DOHH2 (cell line): ENCODE results near the gene RC3H1.
"Not testable (repeated sequence)": the region's sequence is repeated elsewhere in the genome, so short reads cannot be mapped to it uniquely, and the experiment has no call there.

ENCODE experiments used
- H3F3A ChIP-seq: fragments of 200-600 bp; sonication (generic), shearing (Covaris generic); 2 replicates; pipeline ENCODE4 v1.6.0; 2016; ENCODE audit warnings: antibody characterized with exemption, mild to moderate bottlenecking; ENCODE audit not compliant: control insufficient read depth, insufficient read depth
- H3K27ac ChIP-seq: fragments of 200-600 bp; sonication (generic); 2 replicates; pipeline ENCODE4 v1.5.1; 2014; ENCODE audit warnings: low read depth, mild to moderate bottlenecking, low read length, moderate library complexity
- H3K27me3 ChIP-seq: fragments of 200-600 bp; sonication (generic); 2 replicates; pipeline ENCODE4 v1.6.1; 2014; ENCODE audit warnings: mild to moderate bottlenecking, low read length, mixed read lengths; ENCODE audit not compliant: control insufficient read depth
- H3K36me3 ChIP-seq: fragments of 200-600 bp; sonication (generic); 2 replicates; pipeline ENCODE4 v1.6.1; 2014; ENCODE audit warnings: mild to moderate bottlenecking, low read length, moderate library complexity, mixed read lengths; ENCODE audit not compliant: control insufficient read depth
- H3K4me1 ChIP-seq: fragments of 200-600 bp; sonication (generic); 2 replicates; pipeline ENCODE4 v1.6.1; 2014; ENCODE audit warnings: mild to moderate bottlenecking, low read length, mixed read lengths; ENCODE audit not compliant: control insufficient read depth
- H3K4me2 ChIP-seq: fragments of 200-600 bp; sonication (generic); 2 replicates; pipeline ENCODE4 v1.6.0; 2014; ENCODE audit warnings: mild to moderate bottlenecking, low read length, moderate library complexity
- H3K4me3 ChIP-seq: fragments of 200-600 bp; sonication (generic); 2 replicates; pipeline ENCODE4 v1.5.1; 2014; ENCODE audit warnings: mild to moderate bottlenecking, low read length, mixed read lengths
- H3K79me2 ChIP-seq: fragments of 200-600 bp; sonication (generic); 2 replicates; pipeline ENCODE4 v1.6.1; 2014; ENCODE audit warnings: mild to moderate bottlenecking, low read length, mixed read lengths; ENCODE audit not compliant: control insufficient read depth
- H3K9me2 ChIP-seq: fragments of 200-600 bp; sonication (generic); replicated peaks from 2 replicates; pipeline ENCODE4 v1.6.1; 2014; ENCODE audit warnings: mild to moderate bottlenecking, low read length, mixed read lengths; ENCODE audit not compliant: control insufficient read depth
- H3K9me3 ChIP-seq: fragments of 200-600 bp; sonication (generic); 2 replicates; pipeline ENCODE4 v1.6.1; 2014; ENCODE audit warnings: antibody characterized with exemption, low read length, mixed read lengths; ENCODE audit not compliant: control insufficient read depth, insufficient read depth
- H4K20me1 ChIP-seq: fragments of 200-600 bp; sonication (generic); 2 replicates; pipeline ENCODE4 v1.6.0; 2014; ENCODE audit warnings: low read depth, mild to moderate bottlenecking, antibody characterized with exemption, low read length, moderate library complexity; ENCODE audit not compliant: control insufficient read depth, insufficient read depth
- EZH2phosphoT487 ChIP-seq: fragments of 200-600 bp; sonication (generic); IDR thresholded peaks from 2 replicates; pipeline ENCODE4 v1.6.1; 2017; ENCODE audit warnings: borderline replicate concordance, mild to moderate bottlenecking, antibody characterized with exemption, low read length, moderate library complexity, mixed read lengths
- TF ChIP-seq, protein P1 (sequence below): fragments of 200-600 bp; sonication (generic); IDR thresholded peaks from one replicate; pipeline ENCODE4 v1.5.1; 2014; ENCODE audit warnings: antibody characterized with exemption, mild to moderate bottlenecking, low read depth, low read length; ENCODE audit not compliant: poor library complexity, severe bottlenecking

RC3H1 gene

DNA sequence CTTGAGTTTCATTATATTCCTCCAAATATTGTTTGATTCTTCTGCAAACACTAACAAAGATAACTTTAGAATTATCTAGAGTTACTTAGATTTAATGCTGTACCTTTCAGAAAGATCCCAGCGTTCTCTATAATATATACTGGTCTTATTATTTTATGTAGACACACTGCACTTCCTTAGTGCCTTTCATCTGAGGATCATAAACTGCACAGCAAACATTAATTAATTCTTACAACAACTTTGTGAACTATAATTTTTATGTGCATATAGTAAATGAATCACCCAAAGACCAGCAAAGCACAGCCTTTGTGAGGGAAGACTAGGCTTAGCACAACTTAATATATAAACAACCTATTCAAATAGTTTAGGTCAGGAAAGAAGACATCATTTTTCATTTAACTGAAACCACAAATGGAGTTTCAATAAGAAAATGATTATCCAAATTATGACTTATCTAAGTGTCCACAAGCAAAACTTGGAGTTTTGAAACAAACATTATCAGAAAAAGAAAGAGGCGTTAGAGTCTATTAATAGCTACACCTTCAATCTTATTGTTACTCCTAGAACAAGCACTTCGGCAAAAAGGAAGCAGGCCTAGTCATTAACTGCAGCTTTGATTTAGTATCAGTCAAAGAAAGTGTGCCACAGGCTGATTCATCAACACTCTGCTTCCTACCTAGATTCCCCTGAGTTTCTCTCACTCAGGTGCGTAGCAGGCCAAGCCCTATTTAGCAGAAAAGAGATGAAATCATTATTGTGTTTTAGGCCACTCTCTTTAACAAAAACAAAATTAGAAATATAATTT, 22.5 kb upstream of the RC3H1 start:
- TF ChIP-seq, protein P1, sequence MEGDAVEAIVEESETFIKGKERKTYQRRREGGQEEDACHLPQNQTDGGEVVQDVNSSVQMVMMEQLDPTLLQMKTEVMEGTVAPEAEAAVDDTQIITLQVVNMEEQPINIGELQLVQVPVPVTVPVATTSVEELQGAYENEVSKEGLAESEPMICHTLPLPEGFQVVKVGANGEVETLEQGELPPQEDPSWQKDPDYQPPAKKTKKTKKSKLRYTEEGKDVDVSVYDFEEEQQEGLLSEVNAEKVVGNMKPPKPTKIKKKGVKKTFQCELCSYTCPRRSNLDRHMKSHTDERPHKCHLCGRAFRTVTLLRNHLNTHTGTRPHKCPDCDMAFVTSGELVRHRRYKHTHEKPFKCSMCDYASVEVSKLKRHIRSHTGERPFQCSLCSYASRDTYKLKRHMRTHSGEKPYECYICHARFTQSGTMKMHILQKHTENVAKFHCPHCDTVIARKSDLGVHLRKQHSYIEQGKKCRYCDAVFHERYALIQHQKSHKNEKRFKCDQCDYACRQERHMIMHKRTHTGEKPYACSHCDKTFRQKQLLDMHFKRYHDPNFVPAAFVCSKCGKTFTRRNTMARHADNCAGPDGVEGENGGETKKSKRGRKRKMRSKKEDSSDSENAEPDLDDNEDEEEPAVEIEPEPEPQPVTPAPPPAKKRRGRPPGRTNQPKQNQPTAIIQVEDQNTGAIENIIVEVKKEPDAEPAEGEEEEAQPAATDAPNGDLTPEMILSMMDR, result no peak
- TF ChIP-seq EZH2phosphoT487, result no peak
- Histone ChIP-seq H3K9me3 (no peaks in the 10 kb centered on the region), H3K36me3 (no peaks in the 10 kb centered on the region), H3K27ac (no peak overlapping the region), H3K4me1 (0 out of 2 replicates have a peak, but pooled peaks cover 3% of the 10 kb centered on the region), H3K27me3 (no peaks in the 10 kb centered on the region), H3K4me3 (no peak overlapping the region), H3F3A (no peaks in the 10 kb centered on the region), H3K4me2 (no peak overlapping the region), H4K20me1 (no peaks in the 10 kb centered on the region), H3K9me2 (no peaks in the 10 kb centered on the region), H3K79me2 (no peaks in the 10 kb centered on the region)

DNA sequence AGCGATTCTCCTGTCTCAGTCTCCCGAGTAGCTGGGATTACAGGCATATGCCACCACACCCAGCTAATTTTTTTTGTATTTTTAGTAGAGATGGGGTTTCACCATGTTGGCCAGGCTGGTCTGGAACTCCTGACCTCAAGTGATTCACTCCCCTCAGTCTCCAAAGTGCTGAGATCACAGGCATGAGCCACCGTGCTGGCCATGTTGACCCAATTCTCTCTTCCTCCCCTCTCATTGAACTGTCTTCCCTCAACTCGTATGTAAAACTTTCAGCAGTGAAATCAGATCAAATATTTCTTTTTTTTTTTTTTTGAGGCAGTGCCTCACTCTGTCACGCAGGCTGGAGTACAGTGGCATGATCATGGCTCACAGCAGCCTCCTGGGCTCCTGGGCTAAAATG, 20.4 kb upstream of the RC3H1 start:
- not testable (repeated sequence) for H3K36me3 ChIP-seq, H3K27me3 ChIP-seq, H3K9me3 ChIP-seq, H3K4me2 ChIP-seq, H3K79me2 ChIP-seq, H3K4me1 ChIP-seq, H3F3A ChIP-seq, H3K4me3 ChIP-seq, H3K9me2 ChIP-seq, H4K20me1 ChIP-seq, H3K27ac ChIP-seq

DNA sequence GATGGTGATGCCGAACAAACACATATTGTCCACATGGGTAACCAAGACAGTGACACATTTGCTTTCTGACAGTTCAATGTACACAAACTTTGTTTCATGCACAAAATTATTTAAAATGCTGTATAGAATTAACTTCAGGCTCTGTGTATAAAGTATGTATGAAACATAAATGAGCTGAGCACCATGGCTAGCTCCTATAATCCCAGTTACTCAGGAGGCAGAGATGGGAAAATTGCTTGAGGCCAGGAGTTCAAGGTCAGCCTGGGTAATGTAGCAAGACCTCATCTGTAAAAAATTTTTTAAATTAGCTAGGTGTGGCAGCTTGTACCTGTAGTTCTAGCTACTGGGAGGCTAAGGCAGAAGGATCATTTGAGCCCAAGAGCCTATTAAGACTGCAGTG, 19.2 kb upstream of the RC3H1 start:
- no peaks in the 10 kb centered on the region for H3K27me3 ChIP-seq
- no peaks in the 10 kb centered on the region for H3F3A ChIP-seq
- H3K4me3 ChIP-seq, result no peak overlapping the region
- H3K79me2 ChIP-seq, result no peaks in the 10 kb centered on the region
- no peak overlapping the region for H3K27ac ChIP-seq
- H3K4me1 ChIP-seq, result 0 out of 2 replicates have a peak, but pooled peaks cover 3% of the 10 kb centered on the region
- H3K4me2 ChIP-seq, result no peak overlapping the region
- TF ChIP-seq, protein P1, result no peak
- no peak for TF ChIP-seq EZH2phosphoT487
- no peaks in the 10 kb centered on the region for H3K9me3 ChIP-seq
- H3K36me3 ChIP-seq, result no peaks in the 10 kb centered on the region
- H3K9me2 ChIP-seq, result no peaks in the 10 kb centered on the region
- no peaks in the 10 kb centered on the region for H4K20me1 ChIP-seq

DNA sequence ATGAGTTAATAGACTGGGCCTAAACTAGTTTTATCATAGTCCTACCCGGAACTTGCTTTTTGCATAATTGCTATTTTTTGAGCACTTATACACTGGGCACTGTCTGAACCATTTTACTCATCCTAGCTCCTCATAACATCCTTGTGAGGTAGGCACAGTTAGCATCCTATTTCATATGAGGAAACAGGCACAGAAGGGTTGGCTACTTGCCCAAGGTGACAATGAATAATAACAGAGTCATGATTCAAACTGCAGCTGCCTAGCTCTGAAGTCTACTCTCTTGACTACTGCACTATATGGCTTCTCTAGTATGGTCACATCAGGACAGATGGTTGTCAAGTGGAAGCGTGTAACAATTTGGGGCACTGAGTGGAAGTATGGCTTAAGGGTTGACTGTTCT, 18.2 kb upstream of the RC3H1 start:
- Histone ChIP-seq H3K4me1 (0 out of 2 replicates have a peak, but pooled peaks cover 3% of the 10 kb centered on the region), H3K27ac (no peak overlapping the region), H3K4me3 (no peak overlapping the region), H4K20me1 (no peaks in the 10 kb centered on the region), H3K4me2 (no peak overlapping the region), H3K9me3 (no peaks in the 10 kb centered on the region), H3K27me3 (no peaks in the 10 kb centered on the region), H3K36me3 (no peaks in the 10 kb centered on the region), H3K9me2 (no peaks in the 10 kb centered on the region), H3F3A (no peaks in the 10 kb centered on the region), H3K79me2 (no peaks in the 10 kb centered on the region)
- TF ChIP-seq EZH2phosphoT487, result no peak
- TF ChIP-seq, protein P1, result no peak
